Heart left ventricle (tissue), 16 donors: Measurements from ENCODE around the gene TGM2. TPM values are rescaled to one million over a fixed set of nuclear protein-coding genes. Genes with fewer than 3 reads are reported as not detected.

ENCODE experiments used
- ATAC-seq, 4 donors: fragments of 200-7000 bp; cut with Tn5 transposase; one replicate each; pipeline ENCODE4 v1.9.1; 2020 to 2022; ENCODE audit warnings: moderate library complexity in 4 of 4, mild to moderate bottlenecking in 3 of 4, moderate number of reproducible peaks in 1 of 4
- DNase-seq, 5 donors: peaks; one replicate each; pipeline ENCODE4 v3.0.0-alpha.2; 2020
- H3K27ac ChIP-seq, 12 donors: fragments of 200-600 bp; sonication (generic) in 4 of 12; one replicate each; pipeline versions ENCODE4 v1.5.0 to v1.8.0; 2016 to 2022; ENCODE audit warnings: mild to moderate bottlenecking in 2 of 12
- H3K27me3 ChIP-seq, 9 donors: fragments of 200-600 bp; sonication (generic) in 2 of 9; one replicate each; pipeline versions ENCODE4 v1.5.1 to v1.8.0; 2016 to 2022; ENCODE audit warnings: mild to moderate bottlenecking in 3 of 9
- H3K36me3 ChIP-seq, 9 donors: fragments of 200-600 bp; sonication (generic) in 2 of 9; one replicate each; pipeline versions ENCODE4 v1.5.0 to v1.8.0; 2018 to 2022; ENCODE audit warnings: mild to moderate bottlenecking in 2 of 9
- H3K4me1 ChIP-seq, 12 donors: fragments of 200-600 bp; sonication (generic) in 4 of 12; one replicate each; pipeline versions ENCODE4 v1.5.0 to v1.8.0; 2016 to 2022; ENCODE audit warnings: mild to moderate bottlenecking in 3 of 12
- H3K4me3 ChIP-seq, 12 donors: fragments of 200-600 bp; sonication (generic) in 4 of 12; one replicate each; pipeline versions ENCODE4 v1.5.0 to v1.8.0; 2017 to 2022; ENCODE audit warnings: mild to moderate bottlenecking in 9 of 12, moderate library complexity in 4 of 12
- H3K9me3 ChIP-seq, 12 donors: fragments of 200-600 bp; sonication (generic) in 4 of 12; one replicate each; pipeline versions ENCODE4 v1.5.0 to v1.8.0; 2016 to 2022; ENCODE audit warnings: mild to moderate bottlenecking in 1 of 12
- POLR2A ChIP-seq, 2 donors: fragments of 450-650 bp; IDR thresholded peaks; one replicate each; pipeline ENCODE4 v1.6.1; 2017; ENCODE audit warnings: antibody characterized with exemption in 2 of 2, mild to moderate bottlenecking in 2 of 2, moderate library complexity in 2 of 2
- WGBS, 4 donors: extraction: QIAGEN DNeasy Blood & Tissue Kit in 2 of 4; methylation state at CpG; one replicate each; pipeline versions ENCODE4 v1.1.5 to v1.1.7; 2013 to 2018; 5-methylcytosine and 5-hydroxymethylcytosine counted together
- intact Hi-C, 10 donors: fragments of 100-400 bp; cut with DNase I; formaldehyde crosslinking; loops; one replicate each; pipeline versions ENCODE4 v1.11.1 to v1.14.2; 2022
- polyA plus RNA-seq, 2 donors: library from polyadenylated mRNA; stranded (reverse); fragments of 200-250 nt; gene quantifications; one replicate each; pipeline ENCODE4 v1.2.3, GENCODE V29; 2013
- total RNA-seq, 9 donors: library from RNA; depleted of rRNA in 2 of 9; stranded (reverse); fragments of >200 nt in 2 of 9; fragmentation: NEBNext Ultra II Directional in 3 of 9; extraction: Animal tissue kit (Norgen Biotek cat#: 25700) in 3 of 9; gene quantifications; one replicate each; pipeline versions ENCODE4 v1.1.0 to v1.2.4, GENCODE V29; 2016 to 2023
- TF ChIP-seq, protein P1 (sequence below), 12 donors: fragments of 200-600 bp; sonication (generic) in 4 of 12; IDR thresholded peaks; one replicate each; pipeline versions ENCODE4 v1.5.0 to v1.8.0; 2018 to 2022; ENCODE audit warnings: antibody characterized with exemption in 12 of 12, mild to moderate bottlenecking in 5 of 12
- donor health status: ischemic (EF 13 %, LVEDD 7.1; RV severe dilation, severe dysfunction).
- donor health status: healthy with polysubstance abuse.
- donor health status: DM: no; HTN: yes; CAD: no.
- donor health status: DM: no; HTN: no; CAD: no.
- donor health status: ischemic (EF 25% LVEDD 6.9; RV normal size, moderate dysfunction).
- donor health status: ischemic (EF 25% LVEDD 5.7; RV mildly dilated, moderate dysfunction).
- donor health status: healthy.
- donor health status: DM: yes; HTN: yes; CAD: no.
- donor health status: ischemic (EF 35%, LVEDD 5.7; RV mildly dilated, moderate dysfunction).
- donor health status: nonischemic (EF 11% LVEDD 7.7; RV severe dilation, severe dysfunction).
- donor health status: DM: yes; HTN: yes; CAD: no.
- donor health status: PGD.
- donor health status: ischemic (EF 29% LVEDD 5.4; RV normal size, mild dysfunction).
- donor health status: nonischemic (EF 23%, LVEDD 6.1; RV moderate dilation, normal function).

Gene TGM2
- total and polyA plus RNA-seq, 11 donors, result 211 to 1,146 (median 567) TPM

DNA sequence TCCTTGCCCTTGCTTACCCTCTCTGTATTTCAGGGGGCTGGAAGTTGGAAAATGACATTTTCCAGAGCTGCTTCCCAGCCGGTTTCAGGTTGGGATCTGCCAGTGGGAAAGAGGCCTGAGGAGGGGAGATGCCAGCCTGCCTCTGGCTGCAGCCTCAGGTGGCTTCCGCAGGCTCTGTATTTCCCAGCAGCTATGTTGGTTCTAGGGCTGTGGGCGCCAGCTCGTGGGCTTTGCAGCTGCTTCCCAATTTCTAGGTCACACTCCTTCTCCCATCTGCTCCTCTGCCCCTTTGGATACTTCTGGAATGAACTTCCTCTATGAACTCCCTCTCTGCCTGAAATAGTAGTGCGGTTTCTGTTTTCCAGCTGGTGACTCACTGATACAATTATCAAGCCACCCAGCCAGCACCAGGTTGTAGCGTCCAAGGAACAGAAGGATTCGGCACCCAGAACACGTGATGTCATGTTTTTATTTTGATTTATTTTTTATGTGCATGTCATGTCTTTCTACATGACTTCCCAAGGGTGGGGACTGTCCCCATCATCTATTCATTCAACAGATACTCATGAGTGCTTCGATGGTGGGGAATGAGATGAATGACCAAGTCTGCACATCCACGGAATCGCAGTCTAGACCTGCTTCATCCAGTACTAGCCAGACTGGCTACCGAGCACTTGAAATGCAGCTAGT, 38.0 kb downstream of the TGM2 start:
- Histone ChIP-seq H3K4me1 (peaks cover 8 to 52% (median 33%) of the 10 kb centered on the region in 12 donors), H3K27me3 (no peaks in the 10 kb centered on the region), H3K36me3 (peaks cover 0 to 38% (median 29%) of the 10 kb centered on the region in 9 donors), H3K4me3 (peak overlapping the region in 1 of 12 donors; percentile 4), H3K9me3 (no peaks in the 10 kb centered on the region), H3K27ac (peak overlapping the region; percentile 78 to 94 (median 84))
- no peak for TF ChIP-seq POLR2A (IDR thresholded peaks at IDR 0.05)
- TF ChIP-seq, protein P1, sequence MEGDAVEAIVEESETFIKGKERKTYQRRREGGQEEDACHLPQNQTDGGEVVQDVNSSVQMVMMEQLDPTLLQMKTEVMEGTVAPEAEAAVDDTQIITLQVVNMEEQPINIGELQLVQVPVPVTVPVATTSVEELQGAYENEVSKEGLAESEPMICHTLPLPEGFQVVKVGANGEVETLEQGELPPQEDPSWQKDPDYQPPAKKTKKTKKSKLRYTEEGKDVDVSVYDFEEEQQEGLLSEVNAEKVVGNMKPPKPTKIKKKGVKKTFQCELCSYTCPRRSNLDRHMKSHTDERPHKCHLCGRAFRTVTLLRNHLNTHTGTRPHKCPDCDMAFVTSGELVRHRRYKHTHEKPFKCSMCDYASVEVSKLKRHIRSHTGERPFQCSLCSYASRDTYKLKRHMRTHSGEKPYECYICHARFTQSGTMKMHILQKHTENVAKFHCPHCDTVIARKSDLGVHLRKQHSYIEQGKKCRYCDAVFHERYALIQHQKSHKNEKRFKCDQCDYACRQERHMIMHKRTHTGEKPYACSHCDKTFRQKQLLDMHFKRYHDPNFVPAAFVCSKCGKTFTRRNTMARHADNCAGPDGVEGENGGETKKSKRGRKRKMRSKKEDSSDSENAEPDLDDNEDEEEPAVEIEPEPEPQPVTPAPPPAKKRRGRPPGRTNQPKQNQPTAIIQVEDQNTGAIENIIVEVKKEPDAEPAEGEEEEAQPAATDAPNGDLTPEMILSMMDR (IDR thresholded peaks at IDR 0.05), result peak in 1 of 12 donors; percentile 10
- WGBS, 4 donors, result 22 to 33% (median 23%) methylated on average over 12 of the region's 12 CpGs
- ATAC-seq (peak; percentile 69 to 82 (median 74)), DNase-seq (peak in 2 of 5 donors; percentile 55 to 69)
- intact Hi-C loops, result loop anchor here in 6 of 10 donors (2.0 to 10.0 kb wide), 5 partner anchors 16 to 55 kb away; no protein-coding TSS in a partner anchor

DNA sequence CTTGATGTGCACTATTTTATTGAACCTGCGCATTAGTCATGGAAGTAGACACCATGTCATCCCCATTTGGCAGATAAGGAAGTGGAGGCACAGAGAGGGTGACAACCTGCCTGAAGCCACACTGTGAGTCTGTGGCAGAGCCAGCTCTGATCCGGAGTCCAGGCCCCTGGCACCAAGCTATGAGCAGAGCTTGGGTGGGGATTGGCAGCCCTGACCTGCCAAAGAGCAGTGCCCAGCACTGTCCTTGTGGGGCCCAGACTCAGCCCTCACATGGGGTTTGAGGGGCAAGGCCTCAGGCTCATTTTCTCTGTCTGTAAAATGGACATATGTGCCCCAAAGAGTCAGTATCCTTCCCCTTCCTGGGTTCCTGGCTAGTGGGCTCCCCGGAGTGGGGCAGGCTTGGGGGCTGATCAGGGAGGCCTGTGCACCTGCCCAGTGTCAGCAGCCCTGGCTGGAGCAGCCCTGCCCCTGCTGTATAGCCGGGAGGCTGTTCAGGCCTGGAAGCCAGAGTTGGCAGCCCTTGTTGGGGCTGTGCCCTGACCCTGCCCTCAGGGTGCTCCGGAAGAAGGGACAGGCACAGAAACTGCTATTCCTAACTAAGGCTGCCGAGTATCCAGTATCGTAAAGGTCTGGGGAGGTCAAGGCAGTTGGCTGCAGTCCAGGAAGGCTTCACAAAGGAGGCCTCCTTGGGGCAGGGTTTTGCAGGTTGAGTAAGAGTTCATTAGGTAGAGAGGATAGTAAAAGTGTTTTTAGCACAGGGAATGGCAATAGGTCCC, 38.7 kb downstream of the TGM2 start:
- peak in 3 of 4 donors; percentile 8 to 14 (median 8) for ATAC-seq
- Histone ChIP-seq H3K27me3 (no peaks in the 10 kb centered on the region), H3K36me3 (peaks cover 0 to 30% (median 22%) of the 10 kb centered on the region in 9 donors), H3K4me1 (peaks cover 8 to 50% (median 33%) of the 10 kb centered on the region in 12 donors), H3K9me3 (no peaks in the 10 kb centered on the region), H3K27ac (peak overlapping the region; percentile 78 to 94 (median 84)), H3K4me3 (no peak overlapping the region)
- intact Hi-C loops, result loop anchor here in 6 of 10 donors (2.0 to 10.0 kb wide), 5 partner anchors 16 to 54 kb away; no protein-coding TSS in a partner anchor
- WGBS, 4 donors, result 60 to 74% (median 60%) methylated on average over 5 to 7 of the region's 7 CpGs
- DNase-seq, result peak in 1 of 5 donors; percentile 36
- TF ChIP-seq POLR2A (IDR thresholded peaks at IDR 0.05), result no peak
- TF ChIP-seq, protein P1 (IDR thresholded peaks at IDR 0.05), result no peak

DNA sequence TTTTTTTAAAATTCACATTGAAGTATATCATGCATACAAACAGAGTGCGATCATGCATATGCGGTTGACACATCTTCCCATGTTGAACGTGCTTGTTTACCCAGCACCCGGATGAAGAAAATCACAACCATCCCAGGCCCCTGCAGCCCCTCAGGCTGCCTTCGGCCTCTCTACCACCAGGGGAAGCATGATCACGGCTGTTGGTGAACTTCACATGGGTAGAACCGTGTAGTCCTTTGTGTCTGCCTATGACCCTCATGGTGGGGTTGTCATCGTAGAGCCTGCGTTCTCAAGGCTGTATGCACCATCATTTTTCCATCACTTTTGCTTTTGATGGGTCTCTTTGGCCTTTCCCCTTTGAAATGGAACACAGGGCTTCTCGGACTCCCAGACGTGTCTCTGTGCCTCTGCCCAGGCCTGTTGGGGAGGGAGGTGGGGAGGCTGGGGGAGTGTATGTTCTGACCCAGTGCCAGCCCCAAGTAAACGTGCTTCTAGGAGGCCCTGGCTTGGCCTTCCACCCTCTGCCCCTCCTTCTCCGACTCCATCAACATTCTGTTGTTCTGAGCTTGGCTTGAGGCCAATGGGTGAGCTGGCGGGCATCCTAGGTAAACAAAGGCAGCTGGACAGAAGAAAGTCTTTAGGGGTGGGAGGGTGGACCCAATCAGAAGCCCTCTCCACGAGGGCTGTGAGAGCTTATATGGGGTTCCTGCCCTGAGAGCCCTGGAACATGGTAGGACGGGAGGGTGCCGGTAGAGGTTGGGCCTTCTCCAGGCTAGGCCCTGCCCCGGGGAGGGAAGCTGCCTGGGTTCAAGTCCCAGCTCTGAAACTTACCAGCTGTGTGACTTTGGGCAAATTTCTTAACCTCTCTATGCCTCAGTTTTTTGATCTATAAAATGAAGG, 39.7 kb downstream of the TGM2 start:
- Histone ChIP-seq H3K4me3 (no peak overlapping the region), H3K4me1 (peaks cover 8 to 50% (median 33%) of the 10 kb centered on the region in 12 donors), H3K9me3 (no peaks in the 10 kb centered on the region), H3K27me3 (no peaks in the 10 kb centered on the region), H3K36me3 (peaks cover 0 to 21% (median 12%) of the 10 kb centered on the region in 9 donors), H3K27ac (peak overlapping the region in 11 of 12 donors; percentile 80 to 94 (median 84))
- intact Hi-C loops, result loop anchor here in 6 of 10 donors (2.0 to 10.0 kb wide), 5 partner anchors 15 to 53 kb away; no protein-coding TSS in a partner anchor
- DNase-seq (peak in 4 of 5 donors; percentile 71 to 79 (median 77)), ATAC-seq (peak; percentile 18 to 51 (median 42))
- WGBS, 4 donors, result 55 to 67% (median 60%) methylated on average over 16 to 18 of the region's 18 CpGs
- TF ChIP-seq, protein P1 (IDR thresholded peaks at IDR 0.05), result peak in 2 of 12 donors; percentile 16
- no peak for TF ChIP-seq POLR2A (IDR thresholded peaks at IDR 0.05)
